ENCODE data around the gene UCHL3.
A peak's percentile ranks its signal among the peaks of the same experiment; 100 is the strongest.

UCHL3 gene

GRCh38 chr13:75547917-75548316 is 1.7 kb upstream of the UCHL3 start:
- DNase-seq (ENCODE audit: low spot score) (no peak), FAIRE-seq (no peak)

GRCh38 chr13:75550159-75550567 is 572 bp downstream of the UCHL3 start:
- no peak for FAIRE-seq

GRCh38 chr13:75554464-75554863 is 4.9 kb downstream of the UCHL3 start:
- DNase-seq (ENCODE audit: low spot score), result no peak
- no peak for FAIRE-seq

More at GRCh38 chr13:75550159-75550567, 572 bp downstream of the UCHL3 start:
- peak; percentile 40 for DNase-seq (ENCODE audit: low spot score)

GRCh38 chr13:75554981-75555380 is 5.4 kb downstream of the UCHL3 start:
- FAIRE-seq (no peak), DNase-seq (ENCODE audit: low spot score) (no peak)

GRCh38 chr13:75555836-75556235 is 6.2 kb downstream of the UCHL3 start:
- no peak for FAIRE-seq
- DNase-seq (ENCODE audit: low spot score), result no peak

GRCh38 chr13:75556961-75557360 is 7.4 kb downstream of the UCHL3 start:
- FAIRE-seq (no peak), DNase-seq (ENCODE audit: low spot score) (no peak)

- FAIRE-seq, result no peak
These were observed 8.7 kb downstream of the UCHL3 start for GRCh38 chr13:75558145-75558840.

GRCh38 chr13:75566658-75567057 is 17.1 kb downstream of the UCHL3 start:
- no peak for FAIRE-seq

More at GRCh38 chr13:75558145-75558840, 8.7 kb downstream of the UCHL3 start:
- DNase-seq (ENCODE audit: low spot score), result no peak

GRCh38 chr13:75569576-75569975 is 20.0 kb downstream of the UCHL3 start:
- DNase-seq (ENCODE audit: low spot score) (no peak), FAIRE-seq (no peak)

More at GRCh38 chr13:75566658-75567057, 17.1 kb downstream of the UCHL3 start:
- no peak for DNase-seq (ENCODE audit: low spot score)

GRCh38 chr13:75579529-75579928 is 29.9 kb downstream of the UCHL3 start:
- DNase-seq (ENCODE audit: low spot score) (no peak), FAIRE-seq (no peak)

- no peak for DNase-seq (ENCODE audit: low spot score)
- FAIRE-seq, result no peak
These were observed 32.5 kb downstream of the UCHL3 start for GRCh38 chr13:75581874-75582640.

GRCh38 chr13:75583091-75583490 is 33.5 kb downstream of the UCHL3 start:
- DNase-seq (ENCODE audit: low spot score) (no peak), FAIRE-seq (no peak)

GRCh38 chr13:75585153-75585552 is 35.6 kb downstream of the UCHL3 start:
- FAIRE-seq (no peak), DNase-seq (ENCODE audit: low spot score) (no peak)

- FAIRE-seq, result no peak
- no peak for DNase-seq (ENCODE audit: low spot score)
These were observed 38.1 kb downstream of the UCHL3 start for GRCh38 chr13:75587679-75588078.

- no peak for FAIRE-seq
- DNase-seq (ENCODE audit: low spot score), result no peak
These were observed 47.1 kb downstream of the UCHL3 start for GRCh38 chr13:75596657-75597182.

- DNase-seq (ENCODE audit: low spot score) (no peak), FAIRE-seq (no peak)
These were observed 50.8 kb downstream of the UCHL3 start for GRCh38 chr13:75600371-75600770.

- DNase-seq (ENCODE audit: low spot score) (no peak), FAIRE-seq (no peak)
These were observed 53.4 kb downstream of the UCHL3 start for GRCh38 chr13:75603038-75603437.

- DNase-seq (ENCODE audit: low spot score) (no peak), FAIRE-seq (no peak)
These were observed 57.9 kb downstream of the UCHL3 start for GRCh38 chr13:75607447-75607846.

- no peak for FAIRE-seq
These were observed 60.9 kb downstream of the UCHL3 start for GRCh38 chr13:75610466-75610865.

GRCh38 chr13:75612354-75612753 is 62.8 kb downstream of the UCHL3 start:
- DNase-seq (ENCODE audit: low spot score), result no peak
- FAIRE-seq, result no peak

More at GRCh38 chr13:75610466-75610865, 60.9 kb downstream of the UCHL3 start:
- no peak for DNase-seq (ENCODE audit: low spot score)

GRCh38 chr13:75617230-75617629 is 67.6 kb downstream of the UCHL3 start:
- FAIRE-seq, result no peak
- DNase-seq (ENCODE audit: low spot score), result no peak

- FAIRE-seq (no peak), DNase-seq (ENCODE audit: low spot score) (no peak)
These were observed 68.7 kb downstream of the UCHL3 start for GRCh38 chr13:75618308-75618707.
